ENCODE results near the gene AREG. TPM values are rescaled to one million over a fixed set of nuclear protein-coding genes. Genes with fewer than 3 reads are reported as not detected.

The AREG gene
- total and polyA plus RNA-seq, 2 donors, result 0.42 to 30.3 TPM

- H3K4me1 ChIP-seq (ENCODE audit: control insufficient read depth in 2 of 2, insufficient read depth in 2 of 2, low read length in 2 of 2), result no peaks in the 10 kb centered on the region
- WGBS, result 100% methylated on average over 1 of the region's 1 CpG
- no peaks in the 10 kb centered on the region for H3K27me3 ChIP-seq (ENCODE audit: control insufficient read depth in 2 of 2, insufficient read depth in 1 of 2, low read length in 1 of 2)
- H3K9me3 ChIP-seq (ENCODE audit: control insufficient read depth in 2 of 2, insufficient read depth in 1 of 2, low read length in 1 of 2), result no peaks in the 10 kb centered on the region
- no peak for DNase-seq (ENCODE audit: low read depth in 6 of 9, low spot score in 9 of 9)
- no peaks in the 10 kb centered on the region for H3K36me3 ChIP-seq (ENCODE audit: control insufficient read depth in 2 of 2, insufficient read depth in 2 of 2, low read length in 1 of 2)
- H3K27ac ChIP-seq (ENCODE audit: low read depth in 1 of 2, low read length in 1 of 2), result no peak overlapping the region
- H3K4me3 ChIP-seq (ENCODE audit: low read length in 2 of 2), result no peak overlapping the region
These were observed 18.8 kb upstream of the AREG start for GRCh38 chr4:74426101-74426500.

GRCh38 chr4:74428276-74428675 is 16.7 kb upstream of the AREG start:
- Histone ChIP-seq H3K27ac (ENCODE audit: low read depth in 1 of 2, low read length in 1 of 2) (no peak overlapping the region), H3K27me3 (ENCODE audit: control insufficient read depth in 2 of 2, insufficient read depth in 1 of 2, low read length in 1 of 2) (no peaks in the 10 kb centered on the region), H3K36me3 (ENCODE audit: control insufficient read depth in 2 of 2, insufficient read depth in 2 of 2, low read length in 1 of 2) (no peaks in the 10 kb centered on the region), H3K4me1 (ENCODE audit: control insufficient read depth in 2 of 2, insufficient read depth in 2 of 2, low read length in 2 of 2) (no peaks in the 10 kb centered on the region), H3K4me3 (ENCODE audit: low read length in 2 of 2) (no peak overlapping the region), H3K9me3 (ENCODE audit: control insufficient read depth in 2 of 2, insufficient read depth in 1 of 2, low read length in 1 of 2) (no peaks in the 10 kb centered on the region)
- no peak for DNase-seq (ENCODE audit: low read depth in 6 of 9, low spot score in 9 of 9)

GRCh38 chr4:74431113-74431826 is 13.7 kb upstream of the AREG start:
- no peak for DNase-seq (ENCODE audit: low read depth in 6 of 9, low spot score in 9 of 9)
- H3K27ac ChIP-seq (ENCODE audit: low read depth in 1 of 2, low read length in 1 of 2), result no peak overlapping the region
- 55% methylated on average over 11 of the region's 11 CpGs for WGBS
- no peaks in the 10 kb centered on the region for H3K27me3 ChIP-seq (ENCODE audit: control insufficient read depth in 2 of 2, insufficient read depth in 1 of 2, low read length in 1 of 2)
- no peaks in the 10 kb centered on the region for H3K9me3 ChIP-seq (ENCODE audit: control insufficient read depth in 2 of 2, insufficient read depth in 1 of 2, low read length in 1 of 2)
- H3K4me3 ChIP-seq (ENCODE audit: low read length in 2 of 2), result no peak overlapping the region
- no peaks in the 10 kb centered on the region for H3K36me3 ChIP-seq (ENCODE audit: control insufficient read depth in 2 of 2, insufficient read depth in 2 of 2, low read length in 1 of 2)
- H3K4me1 ChIP-seq (ENCODE audit: control insufficient read depth in 2 of 2, insufficient read depth in 2 of 2, low read length in 2 of 2), result no peaks in the 10 kb centered on the region

DNA sequence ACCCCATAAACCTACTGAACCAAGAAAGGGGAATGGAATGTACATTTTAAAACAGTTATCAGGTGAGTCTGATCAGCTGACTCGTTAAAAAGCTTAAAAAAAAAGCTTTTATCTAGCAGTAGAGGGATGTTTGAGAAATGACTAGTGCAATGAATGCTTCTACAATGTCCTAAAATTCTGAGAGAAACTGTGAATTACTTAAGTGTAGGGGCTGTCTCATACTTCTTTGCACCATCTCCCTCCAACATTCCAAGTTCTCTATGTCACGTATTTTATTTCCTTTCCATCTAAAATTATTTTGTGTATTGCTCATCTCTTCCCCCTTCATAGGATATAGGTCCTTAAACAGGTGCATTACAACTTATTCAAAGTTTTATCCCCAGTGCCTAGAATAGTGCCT is 11.9 kb upstream of the AREG start:
- WGBS, result 96% methylated on average over 2 of the region's 2 CpGs
- no peaks in the 10 kb centered on the region for H3K27me3 ChIP-seq (ENCODE audit: control insufficient read depth in 2 of 2, insufficient read depth in 1 of 2, low read length in 1 of 2)
- peaks cover 0 to 3% of the 10 kb centered on the region in 2 donors for H3K9me3 ChIP-seq (ENCODE audit: control insufficient read depth in 2 of 2, insufficient read depth in 1 of 2, low read length in 1 of 2)
- no peaks in the 10 kb centered on the region for H3K36me3 ChIP-seq (ENCODE audit: control insufficient read depth in 2 of 2, insufficient read depth in 2 of 2, low read length in 1 of 2)
- H3K27ac ChIP-seq (ENCODE audit: low read depth in 1 of 2, low read length in 1 of 2), result no peak overlapping the region
- DNase-seq (ENCODE audit: low read depth in 6 of 9, low spot score in 9 of 9), result no peak
- no peak overlapping the region for H3K4me3 ChIP-seq (ENCODE audit: low read length in 2 of 2)
- H3K4me1 ChIP-seq (ENCODE audit: control insufficient read depth in 2 of 2, insufficient read depth in 2 of 2, low read length in 2 of 2), result no peaks in the 10 kb centered on the region

GRCh38 chr4:74433541-74434172 is 11.3 kb upstream of the AREG start:
- peaks cover 0 to 3% of the 10 kb centered on the region in 2 donors for H3K9me3 ChIP-seq (ENCODE audit: control insufficient read depth in 2 of 2, insufficient read depth in 1 of 2, low read length in 1 of 2)
- 81% methylated on average over 7 of the region's 7 CpGs for WGBS
- no peaks in the 10 kb centered on the region for H3K4me1 ChIP-seq (ENCODE audit: control insufficient read depth in 2 of 2, insufficient read depth in 2 of 2, low read length in 2 of 2)
- no peak overlapping the region for H3K27ac ChIP-seq (ENCODE audit: low read depth in 1 of 2, low read length in 1 of 2)
- H3K4me3 ChIP-seq (ENCODE audit: low read length in 2 of 2), result no peak overlapping the region
- H3K36me3 ChIP-seq (ENCODE audit: control insufficient read depth in 2 of 2, insufficient read depth in 2 of 2, low read length in 1 of 2), result no peaks in the 10 kb centered on the region
- no peak for DNase-seq (ENCODE audit: low read depth in 6 of 9, low spot score in 9 of 9)
- H3K27me3 ChIP-seq (ENCODE audit: control insufficient read depth in 2 of 2, insufficient read depth in 1 of 2, low read length in 1 of 2), result no peaks in the 10 kb centered on the region

DNA sequence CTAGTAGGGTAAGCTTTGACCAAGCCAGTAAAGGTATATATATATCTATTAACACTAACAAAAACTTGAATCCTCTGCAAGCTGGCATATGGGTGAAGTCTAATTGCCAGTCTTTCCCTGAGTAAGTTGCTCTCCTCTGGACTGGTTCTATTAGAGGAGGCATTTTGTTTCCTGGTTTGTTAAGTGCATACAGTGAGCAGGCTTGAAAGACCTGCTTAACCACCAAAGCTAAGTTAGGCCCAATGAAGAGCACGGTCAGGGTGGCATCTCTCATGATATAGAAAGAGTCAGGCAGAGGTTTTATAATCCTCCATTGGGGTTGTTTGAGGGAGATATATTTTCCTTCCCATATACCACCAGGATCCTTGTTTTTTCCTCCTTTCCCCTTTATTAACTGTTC is 9.6 kb upstream of the AREG start:
- H3K27ac ChIP-seq (ENCODE audit: low read depth in 1 of 2, low read length in 1 of 2), result no peak overlapping the region
- H3K27me3 ChIP-seq (ENCODE audit: control insufficient read depth in 2 of 2, insufficient read depth in 1 of 2, low read length in 1 of 2), result no peaks in the 10 kb centered on the region
- WGBS, result 97% methylated on average over 1 of the region's 1 CpG
- no peak overlapping the region for H3K4me3 ChIP-seq (ENCODE audit: low read length in 2 of 2)
- H3K36me3 ChIP-seq (ENCODE audit: control insufficient read depth in 2 of 2, insufficient read depth in 2 of 2, low read length in 1 of 2), result no peaks in the 10 kb centered on the region
- DNase-seq (ENCODE audit: low read depth in 6 of 9, low spot score in 9 of 9), result no peak
- no peaks in the 10 kb centered on the region for H3K4me1 ChIP-seq (ENCODE audit: control insufficient read depth in 2 of 2, insufficient read depth in 2 of 2, low read length in 2 of 2)
- H3K9me3 ChIP-seq (ENCODE audit: control insufficient read depth in 2 of 2, insufficient read depth in 1 of 2, low read length in 1 of 2), result peaks cover 0 to 3% of the 10 kb centered on the region in 2 donors

DNA sequence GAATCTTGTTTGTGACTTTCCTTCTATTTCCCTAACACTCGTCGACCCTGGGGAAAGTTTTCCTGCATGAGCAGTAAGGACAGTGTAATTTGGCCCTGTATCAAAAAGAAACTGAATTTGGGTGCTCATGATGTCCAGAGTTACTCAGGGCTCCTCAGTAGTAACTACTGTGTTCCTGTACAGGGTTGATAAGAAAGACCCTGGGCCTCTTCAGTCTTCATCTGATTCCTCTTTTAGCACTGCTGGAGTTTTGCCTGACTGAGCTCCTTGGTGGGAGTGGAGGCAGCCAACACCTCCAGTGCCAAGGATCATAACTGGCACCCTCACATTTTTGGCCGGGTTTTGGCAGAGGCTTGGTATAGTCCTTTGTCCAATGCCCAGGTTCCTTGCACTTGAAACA is 7.1 kb upstream of the AREG start:
- DNase-seq (ENCODE audit: low read depth in 6 of 9, low spot score in 9 of 9), result no peak
- H3K4me3 ChIP-seq (ENCODE audit: low read length in 2 of 2), result no peak overlapping the region
- 95% methylated on average over 3 of the region's 3 CpGs for WGBS
- no peaks in the 10 kb centered on the region for H3K27me3 ChIP-seq (ENCODE audit: control insufficient read depth in 2 of 2, insufficient read depth in 1 of 2, low read length in 1 of 2)
- H3K9me3 ChIP-seq (ENCODE audit: control insufficient read depth in 2 of 2, insufficient read depth in 1 of 2, low read length in 1 of 2), result peaks cover 0 to 3% of the 10 kb centered on the region in 2 donors
- H3K27ac ChIP-seq (ENCODE audit: low read depth in 1 of 2, low read length in 1 of 2), result no peak overlapping the region
- no peaks in the 10 kb centered on the region for H3K4me1 ChIP-seq (ENCODE audit: control insufficient read depth in 2 of 2, insufficient read depth in 2 of 2, low read length in 2 of 2)
- H3K36me3 ChIP-seq (ENCODE audit: control insufficient read depth in 2 of 2, insufficient read depth in 2 of 2, low read length in 1 of 2), result no peaks in the 10 kb centered on the region

GRCh38 chr4:74438661-74439060 is 6.3 kb upstream of the AREG start:
- Histone ChIP-seq H3K4me3 (ENCODE audit: low read length in 2 of 2) (no peak overlapping the region), H3K27me3 (ENCODE audit: control insufficient read depth in 2 of 2, insufficient read depth in 1 of 2, low read length in 1 of 2) (no peaks in the 10 kb centered on the region), H3K36me3 (ENCODE audit: control insufficient read depth in 2 of 2, insufficient read depth in 2 of 2, low read length in 1 of 2) (no peaks in the 10 kb centered on the region), H3K4me1 (ENCODE audit: control insufficient read depth in 2 of 2, insufficient read depth in 2 of 2, low read length in 2 of 2) (no peaks in the 10 kb centered on the region), H3K27ac (ENCODE audit: low read depth in 1 of 2, low read length in 1 of 2) (no peak overlapping the region), H3K9me3 (ENCODE audit: control insufficient read depth in 2 of 2, insufficient read depth in 1 of 2, low read length in 1 of 2) (peaks cover 0 to 3% of the 10 kb centered on the region in 2 donors)
- no peak for DNase-seq (ENCODE audit: low read depth in 6 of 9, low spot score in 9 of 9)
- WGBS, result 95% methylated on average over 1 of the region's 1 CpG

DNA sequence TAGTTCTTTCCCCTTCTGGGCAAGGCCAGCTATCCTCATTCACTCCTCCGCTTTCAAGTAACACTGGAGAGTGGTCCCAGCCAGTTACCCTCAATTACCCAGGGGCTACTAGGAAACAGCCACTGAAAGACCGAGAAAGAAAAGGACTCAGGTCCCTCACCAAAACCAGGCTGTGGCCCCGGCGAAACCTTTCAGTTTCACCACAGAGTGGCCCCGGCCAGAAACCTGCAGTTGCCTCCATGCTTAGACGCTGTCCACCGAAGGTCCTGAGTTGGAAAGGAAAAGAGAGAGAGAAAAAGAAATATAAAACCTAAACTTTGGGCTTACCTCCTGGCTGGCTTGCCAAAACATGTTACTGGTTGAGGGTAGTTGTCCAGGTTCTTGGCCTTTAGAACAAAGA is 5.0 kb upstream of the AREG start:
- no peak for DNase-seq (ENCODE audit: low read depth in 6 of 9, low spot score in 9 of 9)
- 97% methylated on average over 7 of the region's 7 CpGs for WGBS
- H3K36me3 ChIP-seq (ENCODE audit: control insufficient read depth in 2 of 2, insufficient read depth in 2 of 2, low read length in 1 of 2), result no peaks in the 10 kb centered on the region

More for the DNA sequence above, 5.0 kb upstream of the AREG start:
- peaks cover 0 to 3% of the 10 kb centered on the region in 2 donors for H3K9me3 ChIP-seq (ENCODE audit: control insufficient read depth in 2 of 2, insufficient read depth in 1 of 2, low read length in 1 of 2)
- H3K4me3 ChIP-seq (ENCODE audit: low read length in 2 of 2), result no peak overlapping the region
- no peaks in the 10 kb centered on the region for H3K4me1 ChIP-seq (ENCODE audit: control insufficient read depth in 2 of 2, insufficient read depth in 2 of 2, low read length in 2 of 2)
- no peaks in the 10 kb centered on the region for H3K27me3 ChIP-seq (ENCODE audit: control insufficient read depth in 2 of 2, insufficient read depth in 1 of 2, low read length in 1 of 2)
- H3K27ac ChIP-seq (ENCODE audit: low read depth in 1 of 2, low read length in 1 of 2), result no peak overlapping the region
